Sciatic nerve (tissue), 2 donors: ENCODE measurements around the gene REM2. TPM values are rescaled to one million over a fixed set of nuclear protein-coding genes. Genes with fewer than 3 reads are reported as not detected.

Source experiments
- ATAC-seq: fragments of 200-7000 bp; cut with Tn5 transposase; one replicate; pipeline ENCODE4 v1.9.1; 2020; ENCODE audit warnings: mild to moderate bottlenecking, moderate library complexity
- DNase-seq: peaks from one replicate; pipeline ENCODE4 v3.0.0-alpha.2; 2020; ENCODE audit warnings: low spot score
- intact Hi-C: fragments of 100-400 bp; cut with DNase I; formaldehyde crosslinking; loops from one replicate; pipeline ENCODE4 v1.14.2; 2022
- total RNA-seq: library from RNA; stranded (reverse); fragmentation: NEBNext Ultra II Directional; extraction: Animal tissue kit (Norgen Biotek cat#: 25700); gene quantifications from one replicate; pipeline ENCODE4 v1.2.1, GENCODE V29; 2021
- donor health status: DM: no; HTN: no; CAD: no.
- donor health status: DM: no; HTN: no; CAD: no.

The REM2 gene
- total RNA-seq, 1 donor from 2014 or later = 0.62 TPM

GRCh38 chr14:22870811-22871223 is 12.2 kb upstream of the REM2 start:
- no peak for DNase-seq
- intact Hi-C loops = no loop called here
- peak; percentile 5 for ATAC-seq

- peak; percentile 95 for DNase-seq
- ATAC-seq = peak; percentile 97
- intact Hi-C loops = no loop called here
Observed at GRCh38 chr14:22871224-22872032, 11.6 kb upstream of the REM2 start, which contains the start of gene LRP10. Gene LRP10, plus strand, starts transcription at chr14:22871740. Its CDS starts 564 bp downstream, at chr14:22872304.

GRCh38 chr14:22872033-22872832 is 10.8 kb upstream of the REM2 start:
- peak; percentile 70 for ATAC-seq
- intact Hi-C loops = no loop called here
- DNase-seq = peak; percentile 92

- intact Hi-C loops = no loop called here
- DNase-seq (no peak), ATAC-seq (no peak)
Observed at GRCh38 chr14:22872833-22873520, 10.0 kb upstream of the REM2 start.

- intact Hi-C loops = no loop called here
- DNase-seq (no peak), ATAC-seq (no peak)
Observed at GRCh38 chr14:22875003-22875747, 7.8 kb upstream of the REM2 start.

GRCh38 chr14:22875748-22876319 is 7.2 kb upstream of the REM2 start:
- intact Hi-C loops = no loop called here
- ATAC-seq = no peak
- DNase-seq = no peak

GRCh38 chr14:22877000-22877501 is 6.0 kb upstream of the REM2 start:
- intact Hi-C loops = no loop called here
- DNase-seq (no peak), ATAC-seq (no peak)

- ATAC-seq (no peak), DNase-seq (no peak)
- intact Hi-C loops = no loop called here
Observed at GRCh38 chr14:22878271-22879246, 4.5 kb upstream of the REM2 start.

GRCh38 chr14:22882064-22882463 is 958 bp upstream of the REM2 start:
- ATAC-seq = no peak
- intact Hi-C loops = no loop called here
- DNase-seq = no peak

GRCh38 chr14:22882529-22883172 is 371 bp upstream of the REM2 start:
- ATAC-seq (no peak), DNase-seq (no peak)
- intact Hi-C loops = no loop called here

- intact Hi-C loops = no loop called here
- DNase-seq = no peak
- ATAC-seq = no peak
Observed at GRCh38 chr14:22884076-22884737, 1.2 kb downstream of the REM2 start.

- ATAC-seq = no peak
- intact Hi-C loops = no loop called here
- DNase-seq = no peak
Observed at GRCh38 chr14:22884738-22885523, 1.9 kb downstream of the REM2 start.

- DNase-seq (no peak), ATAC-seq (no peak)
- intact Hi-C loops = no loop called here
Observed at GRCh38 chr14:22885975-22886374, 3.0 kb downstream of the REM2 start.

- ATAC-seq = peak; percentile 90
- peak; percentile 80 for DNase-seq
- intact Hi-C loops = no loop called here
Observed at GRCh38 chr14:22886500-22887259, 3.7 kb downstream of the REM2 start.
